GM19025 (cell line): ENCODE results near the gene DOCK2.
"Not testable (repeated sequence)": the region's sequence is repeated elsewhere in the genome, so short reads cannot be mapped to it uniquely, and the experiment has no call there.

Experiments used
- ATAC-seq: cut with Tn5 transposase; IDR thresholded peaks from one replicate; pipeline ENCODE4 v1.9.1; 2021; ENCODE audit warnings: mild to moderate bottlenecking, low read depth, moderate library complexity; ENCODE audit not compliant: unreplicated experiment

Gene DOCK2

GRCh38 chr5:169953196-169953595 lies 316.1 kb downstream of the DOCK2 start:
- ATAC-seq = not testable (repeated sequence)

GRCh38 chr5:169954786-169955185 lies 317.7 kb downstream of the DOCK2 start:
- no peak for ATAC-seq

GRCh38 chr5:169956126-169956525 lies 319.1 kb downstream of the DOCK2 start:
- ATAC-seq = no peak

- ATAC-seq = no peak
Observed at GRCh38 chr5:169956756-169957155, 319.7 kb downstream of the DOCK2 start.

- ATAC-seq = no peak
Observed at GRCh38 chr5:169958278-169958677, 321.2 kb downstream of the DOCK2 start.

GRCh38 chr5:169960659-169961058 lies 323.6 kb downstream of the DOCK2 start:
- ATAC-seq = no peak

- no peak for ATAC-seq
Observed at GRCh38 chr5:169964246-169964645, 327.2 kb downstream of the DOCK2 start.

- peak; percentile 81 for ATAC-seq
Observed at GRCh38 chr5:169970339-169970738, 333.3 kb downstream of the DOCK2 start.

- ATAC-seq = no peak
Observed at GRCh38 chr5:169970911-169971765, 334.1 kb downstream of the DOCK2 start.

GRCh38 chr5:169971780-169972179 lies 334.7 kb downstream of the DOCK2 start:
- no peak for ATAC-seq

- ATAC-seq = no peak
Observed at GRCh38 chr5:169973056-169973455, 336.0 kb downstream of the DOCK2 start.

GRCh38 chr5:169974121-169974770 lies 337.2 kb downstream of the DOCK2 start:
- ATAC-seq = no peak

- no peak for ATAC-seq
Observed at GRCh38 chr5:169978714-169979113, 341.6 kb downstream of the DOCK2 start.

GRCh38 chr5:169979871-169980270 lies 342.8 kb downstream of the DOCK2 start:
- ATAC-seq = no peak

GRCh38 chr5:169980418-169981053 lies 343.5 kb downstream of the DOCK2 start, which contains the start of gene INSYN2B:
Gene INSYN2B (minus strand): TSS chr5:169980495. CDS start chr5:169883898, 96,597 bp downstream.
- no peak for ATAC-seq

GRCh38 chr5:169988206-169988605 lies 351.1 kb downstream of the DOCK2 start:
- no peak for ATAC-seq

- ATAC-seq = no peak
Observed at GRCh38 chr5:169988947-169989346, 351.9 kb downstream of the DOCK2 start.

- no peak for ATAC-seq
Observed at GRCh38 chr5:169989365-169989764, 352.3 kb downstream of the DOCK2 start.

- no peak for ATAC-seq
Observed at GRCh38 chr5:169991115-169991869, 354.2 kb downstream of the DOCK2 start.

- no peak for ATAC-seq
Observed at GRCh38 chr5:169992789-169993484, 355.9 kb downstream of the DOCK2 start.
